H9 (cell line): ENCODE results near the gene MAP6. TPM values are rescaled to one million over a fixed set of nuclear protein-coding genes. Genes with fewer than 3 reads are reported as not detected.
A peak's percentile ranks its signal among the peaks of the same experiment; 100 is the strongest.

Experiments used
- DNase-seq: peaks from one replicate; pipeline ENCODE4 v3.0.0-alpha.2; 2017
- H2AFZ ChIP-seq: one replicate; pipeline ENCODE4 v1.6.1; 2013; ENCODE audit warnings: mild to moderate bottlenecking, low read length, control low read depth, moderate library complexity
- H2AK5ac ChIP-seq: 2 replicates; pipeline ENCODE4 v1.6.1; 2013; ENCODE audit warnings: low read length, control low read depth, mixed read lengths; ENCODE audit not compliant: insufficient read length
- H2BK120ac ChIP-seq: one replicate; pipeline ENCODE4 v1.6.1; 2013; ENCODE audit warnings: low read depth, mild to moderate bottlenecking, low read length, control low read depth, inconsistent platforms; ENCODE audit not compliant: poor library complexity, severe bottlenecking
- H2BK12ac ChIP-seq: 2 replicates; pipeline ENCODE4 v1.6.1; 2013; ENCODE audit warnings: low read length, control low read depth, mixed read lengths, low read depth; ENCODE audit not compliant: insufficient read length
- H2BK15ac ChIP-seq: 2 replicates; pipeline ENCODE4 v1.6.1; 2013; ENCODE audit warnings: low read depth, low read length, control low read depth
- H2BK20ac ChIP-seq: one replicate; pipeline ENCODE4 v1.6.1; 2013; ENCODE audit warnings: low read depth, mild to moderate bottlenecking, low read length, control low read depth, inconsistent platforms; ENCODE audit not compliant: poor library complexity, severe bottlenecking
- H2BK5ac ChIP-seq: 2 replicates; pipeline ENCODE4 v1.6.1; 2013; ENCODE audit warnings: low read length, control low read depth, mixed read lengths; ENCODE audit not compliant: insufficient read length
- H3K14ac ChIP-seq: 2 replicates; pipeline ENCODE4 v1.6.1; 2013; ENCODE audit warnings: low read length, control low read depth; ENCODE audit not compliant: insufficient read depth
- H3K18ac ChIP-seq: 2 replicates; pipeline ENCODE4 v1.6.1; 2013; ENCODE audit warnings: low read depth, mild to moderate bottlenecking, mixed read lengths, low read length, control low read depth; ENCODE audit not compliant: insufficient read length
- H3K23ac ChIP-seq: 2 replicates; pipeline ENCODE4 v1.6.1; 2013; ENCODE audit warnings: low read length, control low read depth, mixed read lengths, low read depth; ENCODE audit not compliant: insufficient read length
- H3K23me2 ChIP-seq: 2 replicates; pipeline ENCODE4 v1.6.1; 2013; ENCODE audit warnings: low read depth, mild to moderate bottlenecking, mixed read lengths, low read length, control low read depth; ENCODE audit not compliant: insufficient read length, poor library complexity, severe bottlenecking
- H3K27ac ChIP-seq: 2 replicates; pipeline ENCODE4 v1.5.1; 2013; ENCODE audit warnings: low read length, control low read depth, mixed read lengths, low read depth; ENCODE audit not compliant: insufficient read length
- H3K27me3 ChIP-seq: 2 replicates; pipeline ENCODE4 v1.6.1; 2013; ENCODE audit warnings: low read length, control low read depth, inconsistent platforms; ENCODE audit not compliant: insufficient read depth
- H3K4ac ChIP-seq: 2 replicates; pipeline ENCODE4 v1.6.1; 2013; ENCODE audit warnings: low read depth, mild to moderate bottlenecking, control low read depth, inconsistent platforms, low read length, moderate library complexity
- H3K4me1 ChIP-seq: 2 replicates; pipeline ENCODE4 v1.6.1; 2013; ENCODE audit warnings: low read length, control low read depth, inconsistent platforms; ENCODE audit not compliant: insufficient read depth
- H3K4me2 ChIP-seq: 2 replicates; pipeline ENCODE4 v1.6.1; 2013; ENCODE audit warnings: low read length, control low read depth, mixed read lengths; ENCODE audit not compliant: insufficient read length, insufficient read depth
- H3K56ac ChIP-seq: 2 replicates; pipeline ENCODE4 v1.6.1; 2013; ENCODE audit warnings: low read depth, mild to moderate bottlenecking, mixed read lengths, low read length, control low read depth; ENCODE audit not compliant: insufficient read length
- H3K79me1 ChIP-seq: 2 replicates; pipeline ENCODE4 v1.6.1; 2013; ENCODE audit warnings: low read depth, mild to moderate bottlenecking, moderate library complexity, low read length, control low read depth, inconsistent platforms; ENCODE audit not compliant: insufficient read depth, poor library complexity, severe bottlenecking
- H3K79me2 ChIP-seq: 2 replicates; pipeline ENCODE4 v1.6.1; 2013; ENCODE audit warnings: low read length, control low read depth, inconsistent platforms; ENCODE audit not compliant: insufficient read depth
- H3K9ac ChIP-seq: 2 replicates; pipeline ENCODE4 v1.6.1; 2013; ENCODE audit warnings: low read length, control low read depth, mixed read lengths; ENCODE audit not compliant: insufficient read length; ENCODE audit errors: extremely low read depth
- H3K9me3 ChIP-seq: one replicate; pipeline ENCODE4 v1.6.1; 2013; ENCODE audit warnings: low read depth, low read length, inconsistent platforms; ENCODE audit not compliant: control insufficient read depth
- H3T11ph ChIP-seq: one replicate; pipeline ENCODE4 v1.6.1; 2013; ENCODE audit warnings: mild to moderate bottlenecking, low read length, control low read depth, inconsistent platforms
- H4K20me1 ChIP-seq: one replicate; pipeline ENCODE4 v1.6.1; 2013; ENCODE audit not compliant: control insufficient read depth, insufficient read length, insufficient read depth
- H4K5ac ChIP-seq: 2 replicates; pipeline ENCODE4 v1.6.1; 2013; ENCODE audit warnings: low read depth, mild to moderate bottlenecking, mixed read lengths, low read length, control low read depth; ENCODE audit not compliant: insufficient read length
- H4K8ac ChIP-seq: replicated peaks from 2 replicates; pipeline ENCODE4 v1.6.1; 2013; ENCODE audit warnings: low read length, control low read depth, mixed read lengths, low read depth; ENCODE audit not compliant: insufficient read length
- H4K91ac ChIP-seq: 2 replicates; pipeline ENCODE4 v1.6.1; 2013; ENCODE audit warnings: low read depth, mild to moderate bottlenecking, moderate library complexity, mixed read lengths, low read length, control low read depth; ENCODE audit not compliant: insufficient read length
- H3K27ac Mint-ChIP-seq, 3 experiments: 2 replicates in 2 of 3; 3 replicates in 1 of 3; pipeline ENCODE4 v1.8.0; 2020 to 2021; ENCODE audit warnings: mixed read lengths in 3 of 3, mild to moderate bottlenecking in 1 of 3, moderate library complexity in 1 of 3
- H3K27me3 Mint-ChIP-seq: 2 replicates; pipeline ENCODE4 v1.8.0; 2021; ENCODE audit warnings: low read depth, mild to moderate bottlenecking, moderate library complexity, mixed read lengths
- H3K36me3 Mint-ChIP-seq, 3 experiments: 2 replicates in 2 of 3; 3 replicates in 1 of 3; pipeline ENCODE4 v1.8.0; 2020 to 2021; ENCODE audit warnings: low read depth in 3 of 3, mixed read lengths in 3 of 3; ENCODE audit not compliant: insufficient read depth in 1 of 3
- H3K4me1 Mint-ChIP-seq, 2 experiments: 2 replicates each; pipeline ENCODE4 v1.8.0; 2020; ENCODE audit warnings: mixed read lengths in 2 of 2
- H3K4me3 Mint-ChIP-seq, 2 experiments: 2 replicates in 1 of 2; 3 replicates in 1 of 2; pipeline ENCODE4 v1.8.0; 2020 to 2021; ENCODE audit warnings: mild to moderate bottlenecking in 2 of 2, mixed read lengths in 2 of 2, moderate library complexity in 1 of 2
- H3K9me3 Mint-ChIP-seq, 2 experiments: 2 replicates in 1 of 2; 3 replicates in 1 of 2; pipeline ENCODE4 v1.8.0; 2020; ENCODE audit warnings: mild to moderate bottlenecking in 2 of 2, mixed read lengths in 2 of 2, moderate library complexity in 1 of 2
- WGBS: extraction: QIAGEN DNeasy Blood & Tissue Kit; methylation state at CpG from one replicate; pipeline ENCODE4 v1.1.7; 2013; ENCODE audit warnings: missing lambda C conversion rate, low lambda C conversion rate, mixed read lengths; ENCODE audit not compliant: insufficient read length; ENCODE audit errors: extremely low coverage; 5-methylcytosine and 5-hydroxymethylcytosine counted together
- total RNA-seq: library from RNA; stranded (reverse); gene quantifications from 2 replicates; pipeline ENCODE4 v1.2.1, GENCODE V29; 2021
- TF ChIP-seq, protein P1 (sequence below): fragments of 200-600 bp; sonication (generic); conservative IDR thresholded peaks from 3 replicates; pipeline ENCODE4 v1.8.0; 2021; ENCODE audit warnings: antibody characterized with exemption, mild to moderate bottlenecking

The MAP6 gene
- total RNA-seq, 1 experiment from 2014 or later = 0.77 TPM

- H2AFZ ChIP-seq = no peak overlapping the region
- H3K4me1 ChIP-seq = peaks cover 14% of the 10 kb centered on the region
These were observed 107.3 kb downstream of the MAP6 start for GRCh38 chr11:75561426-75562047.

More at GRCh38 chr11:75561426-75562047, 107.3 kb downstream of the MAP6 start:
- Mint-ChIP-seq H3K9me3 (no peaks in the 10 kb centered on the region; a peak in 1 of 5 replicates), H3K36me3 (peaks cover 7 to 23% (median 14%) of the 10 kb centered on the region in 3 experiments), H3K27ac (peak overlapping the region; percentile 92 to 99 (median 99)), H3K27me3 (peaks cover 1% of the 10 kb centered on the region; the same call in 1 of the 2 replicates), H3K4me3 (peak overlapping the region; percentile 96), H3K4me1 (peaks cover 43 to 75% of the 10 kb centered on the region in 2 experiments)
- DNase-seq = peak; percentile 35
- no CpG with 5 or more reads among the region's 21 CpGs for WGBS
- H2BK5ac ChIP-seq = no peak overlapping the region
- H3K79me2 ChIP-seq = peaks cover 31% of the 10 kb centered on the region; the same call in 1 of the 2 replicates
- H2BK120ac ChIP-seq = no peak overlapping the region
- no peak overlapping the region for H2BK12ac ChIP-seq
- no peak overlapping the region for H2BK15ac ChIP-seq
- H3T11ph ChIP-seq = no peak overlapping the region
- H3K23ac ChIP-seq = no peak overlapping the region
- peak overlapping the region; percentile 20 for H3K9ac ChIP-seq
- TF ChIP-seq, protein P1, sequence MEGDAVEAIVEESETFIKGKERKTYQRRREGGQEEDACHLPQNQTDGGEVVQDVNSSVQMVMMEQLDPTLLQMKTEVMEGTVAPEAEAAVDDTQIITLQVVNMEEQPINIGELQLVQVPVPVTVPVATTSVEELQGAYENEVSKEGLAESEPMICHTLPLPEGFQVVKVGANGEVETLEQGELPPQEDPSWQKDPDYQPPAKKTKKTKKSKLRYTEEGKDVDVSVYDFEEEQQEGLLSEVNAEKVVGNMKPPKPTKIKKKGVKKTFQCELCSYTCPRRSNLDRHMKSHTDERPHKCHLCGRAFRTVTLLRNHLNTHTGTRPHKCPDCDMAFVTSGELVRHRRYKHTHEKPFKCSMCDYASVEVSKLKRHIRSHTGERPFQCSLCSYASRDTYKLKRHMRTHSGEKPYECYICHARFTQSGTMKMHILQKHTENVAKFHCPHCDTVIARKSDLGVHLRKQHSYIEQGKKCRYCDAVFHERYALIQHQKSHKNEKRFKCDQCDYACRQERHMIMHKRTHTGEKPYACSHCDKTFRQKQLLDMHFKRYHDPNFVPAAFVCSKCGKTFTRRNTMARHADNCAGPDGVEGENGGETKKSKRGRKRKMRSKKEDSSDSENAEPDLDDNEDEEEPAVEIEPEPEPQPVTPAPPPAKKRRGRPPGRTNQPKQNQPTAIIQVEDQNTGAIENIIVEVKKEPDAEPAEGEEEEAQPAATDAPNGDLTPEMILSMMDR = no peak
- no peak overlapping the region for H4K8ac ChIP-seq
- no peak overlapping the region for H3K56ac ChIP-seq
- no peaks in the 10 kb centered on the region for H4K20me1 ChIP-seq
- H3K4me2 ChIP-seq = peak overlapping the region; percentile 85
- no peak overlapping the region for H4K91ac ChIP-seq
- H3K79me1 ChIP-seq = peaks cover 3% of the 10 kb centered on the region
- H3K27ac ChIP-seq = no peak overlapping the region
- H3K23me2 ChIP-seq = peaks cover 19% of the 10 kb centered on the region
- no peak overlapping the region for H4K5ac ChIP-seq
- H3K4ac ChIP-seq = no peak overlapping the region
- H3K27me3 ChIP-seq = no peaks in the 10 kb centered on the region
- H3K18ac ChIP-seq = no peak overlapping the region
- no peak overlapping the region for H2BK20ac ChIP-seq
- no peaks in the 10 kb centered on the region for H3K9me3 ChIP-seq
- peak overlapping the region; percentile 77; the same call in 1 of the 2 replicates for H3K14ac ChIP-seq
- no peak overlapping the region for H2AK5ac ChIP-seq
